ENCODE measurements around the gene DIP2C.
"Not testable (repeated sequence)": the region's sequence is repeated elsewhere in the genome, so short reads cannot be mapped to it uniquely, and the experiment has no call there.

DIP2C gene

GRCh38 chr10:683448-684071 is 5.9 kb downstream of the DIP2C start:
- peak; percentile 43 for DNase-seq (ENCODE audit: low spot score)
- POLR2A ChIA-PET (ENCODE audit: low non-redundant PET): no interaction called here
- TF ChIP-seq CTCF (conservative IDR thresholded peaks at IDR 0.05; ENCODE audit: low read depth): no peak
- CTCF ChIA-PET: interaction anchor here (0.5 kb wide), 1 partner anchor 378 kb away, joined by 5 read pairs; no protein-coding TSS in a partner anchor
- H3K27ac ChIP-seq: no peak overlapping the region

- ChIA-PET CTCF (interaction anchor here (0.5 kb wide), 1 partner anchor 379 kb away, joined by 5 read pairs; no protein-coding TSS in a partner anchor), POLR2A (ENCODE audit: low non-redundant PET) (no interaction called here)
- no peak for TF ChIP-seq CTCF (conservative IDR thresholded peaks at IDR 0.05; ENCODE audit: low read depth)
- DNase-seq (ENCODE audit: low spot score): no peak
- H3K27ac ChIP-seq: no peak overlapping the region
These were observed 6.5 kb downstream of the DIP2C start for GRCh38 chr10:682931-683447.

GRCh38 chr10:681670-682318 is 7.7 kb downstream of the DIP2C start:
- TF ChIP-seq CTCF (conservative IDR thresholded peaks at IDR 0.05; ENCODE audit: low read depth): no peak
- no peak for DNase-seq (ENCODE audit: low spot score)
- ChIA-PET CTCF (no interaction called here), POLR2A (ENCODE audit: low non-redundant PET) (no interaction called here)
- H3K27ac ChIP-seq: no peak overlapping the region

- ChIA-PET CTCF (no interaction called here), POLR2A (ENCODE audit: low non-redundant PET) (no interaction called here)
- DNase-seq (ENCODE audit: low spot score): no peak
- H3K27ac ChIP-seq: no peak overlapping the region
- no peak for TF ChIP-seq CTCF (conservative IDR thresholded peaks at IDR 0.05; ENCODE audit: low read depth)
These were observed 8.7 kb downstream of the DIP2C start for GRCh38 chr10:680745-681144.

GRCh38 chr10:680146-680545 is 9.3 kb downstream of the DIP2C start:
- ChIA-PET POLR2A (ENCODE audit: low non-redundant PET) (no interaction called here), CTCF (no interaction called here)
- no peak for DNase-seq (ENCODE audit: low spot score)
- no peak for TF ChIP-seq CTCF (conservative IDR thresholded peaks at IDR 0.05; ENCODE audit: low read depth)
- no peak overlapping the region for H3K27ac ChIP-seq

GRCh38 chr10:679556-679955 is 9.9 kb downstream of the DIP2C start:
- no peak for TF ChIP-seq CTCF (conservative IDR thresholded peaks at IDR 0.05; ENCODE audit: low read depth)
- H3K27ac ChIP-seq: no peak overlapping the region
- no peak for DNase-seq (ENCODE audit: low spot score)
- ChIA-PET CTCF (no interaction called here), POLR2A (ENCODE audit: low non-redundant PET) (no interaction called here)

- POLR2A ChIA-PET (ENCODE audit: low non-redundant PET); CTCF ChIA-PET; DNase-seq (ENCODE audit: low spot score); H3K27ac ChIP-seq: not testable (repeated sequence)
These were observed 10.8 kb downstream of the DIP2C start for GRCh38 chr10:678662-679005.
